GM21526 (cell line): Measurements from ENCODE around the gene NFKBIE.
A peak's percentile ranks its signal among the peaks of the same experiment; 100 is the strongest.

ENCODE experiments used
- ATAC-seq: cut with Tn5 transposase; IDR thresholded peaks from one replicate; pipeline ENCODE4 v1.9.1; 2021; ENCODE audit warnings: moderate library complexity; ENCODE audit not compliant: unreplicated experiment, low FRiP score

The NFKBIE gene

DNA sequence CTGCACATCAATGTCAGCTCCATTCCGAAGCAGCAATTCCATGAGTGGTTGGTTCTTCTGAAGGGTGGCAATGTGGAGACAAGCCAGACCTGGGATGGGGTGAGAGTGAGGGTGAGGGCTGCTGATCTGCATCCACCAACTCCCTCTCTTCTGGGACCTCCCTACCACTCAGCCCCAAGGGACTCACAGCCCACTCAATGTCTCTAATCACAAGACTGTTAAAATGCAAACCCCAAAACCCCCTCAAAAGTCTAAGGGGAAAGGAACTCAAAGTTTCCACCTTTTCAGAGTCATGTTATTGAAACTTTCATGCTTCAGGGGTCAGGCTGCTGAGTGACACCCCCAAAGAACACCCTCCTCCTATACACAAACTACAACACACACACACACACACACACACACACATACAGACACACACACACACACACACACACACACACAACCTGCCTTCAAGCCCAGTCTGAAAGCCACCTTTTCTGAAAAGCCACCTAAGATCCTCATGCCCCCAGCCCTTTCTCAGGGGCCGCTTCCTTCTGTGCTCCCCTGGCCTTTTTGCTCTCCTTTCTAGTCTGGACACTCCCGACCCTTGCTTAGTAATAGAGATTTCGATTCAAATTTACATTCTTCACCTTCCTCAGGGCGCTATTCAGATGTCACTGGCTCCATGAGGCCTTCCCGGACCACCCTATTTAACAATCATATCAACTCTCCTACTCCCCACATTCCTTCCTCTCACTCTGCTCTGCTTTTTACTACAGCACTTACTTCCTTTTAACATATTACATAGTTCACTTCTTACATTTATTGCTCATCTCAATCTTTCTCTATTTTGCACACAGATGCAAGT, 4.7 kb downstream of the NFKBIE start:
- ATAC-seq = no peak

GRCh38 chr6:44260011-44260410, 5.3 kb downstream of the NFKBIE start:
- no peak for ATAC-seq

DNA sequence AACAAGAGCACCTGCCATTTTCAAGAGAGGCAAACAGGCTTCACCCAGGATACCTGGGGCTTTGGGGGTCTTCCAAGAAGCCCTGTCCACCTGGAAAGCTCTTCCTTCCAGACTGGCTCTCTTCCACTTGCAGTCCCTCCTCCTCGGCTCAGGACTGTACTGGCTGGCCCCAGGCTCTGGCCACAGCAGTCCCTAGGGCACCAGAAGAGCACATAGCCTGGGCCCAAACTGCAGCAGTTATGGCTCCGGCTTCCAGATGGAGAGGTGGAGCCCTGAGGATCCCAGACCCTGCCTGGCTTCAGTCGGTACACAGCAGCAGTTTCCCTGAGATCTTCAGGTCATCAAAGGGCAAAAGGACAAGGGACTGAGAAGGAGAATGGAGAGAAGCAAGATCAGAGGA, 6.4 kb downstream of the NFKBIE start:
- ATAC-seq = no peak

DNA sequence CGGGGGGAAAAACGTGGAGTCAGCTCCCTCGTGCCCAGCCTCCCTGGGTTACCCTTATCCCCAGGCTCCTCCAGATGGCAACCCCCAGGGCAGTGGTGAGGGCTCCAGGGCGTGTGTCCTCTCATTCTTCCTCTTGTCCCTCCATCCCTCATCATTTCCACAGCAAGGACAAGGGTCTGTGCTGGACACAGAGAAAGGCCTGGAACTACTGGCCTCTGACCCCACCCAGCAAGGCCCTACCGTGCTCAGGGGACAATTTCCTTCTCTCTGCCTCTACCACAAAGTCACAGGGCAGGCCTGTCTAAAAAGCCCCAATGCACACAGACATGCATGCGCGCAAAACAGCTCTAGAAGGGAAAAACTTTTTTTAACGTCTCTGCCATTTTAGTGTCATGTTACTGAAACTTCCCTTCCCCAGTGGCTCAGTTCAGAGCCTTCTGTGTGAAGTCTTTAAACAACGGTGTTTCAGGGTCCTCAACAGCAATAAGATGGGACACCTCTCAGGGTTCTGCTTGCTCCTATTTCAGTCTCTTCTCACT, 7.0 kb downstream of the NFKBIE start:
- no peak for ATAC-seq

DNA sequence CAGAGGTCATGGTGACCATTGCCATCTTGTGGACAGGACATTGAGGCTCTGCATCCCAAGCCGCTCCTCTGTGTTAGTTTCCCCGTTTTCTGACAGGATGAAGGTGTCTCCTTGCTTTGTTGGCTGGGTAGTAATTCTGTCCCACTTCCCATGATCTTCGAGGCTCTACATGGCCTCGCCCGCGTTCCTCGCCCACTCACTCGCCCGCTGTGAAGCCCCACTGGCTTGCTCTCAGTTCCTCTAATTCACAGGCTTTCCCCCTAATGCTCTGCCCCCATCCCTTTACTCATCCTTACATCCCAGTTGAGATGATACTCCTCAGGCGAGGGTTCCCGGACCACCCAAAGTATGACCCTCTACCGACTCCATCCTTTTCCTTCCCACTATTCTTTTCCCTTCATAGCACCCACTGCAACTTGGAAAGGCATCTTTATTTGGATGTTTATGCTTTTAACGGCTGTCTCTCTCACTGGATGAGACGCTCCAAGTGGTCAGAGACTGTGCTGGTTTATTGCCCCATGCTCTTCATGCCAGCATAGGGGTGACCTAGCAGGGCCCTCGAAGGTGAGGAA, 7.5 kb downstream of the NFKBIE start:
- ATAC-seq = peak; percentile 10

- peak; percentile 34 for ATAC-seq
Observed at GRCh38 chr6:44257025-44257752, 8.2 kb downstream of the NFKBIE start, which contains the start of gene SLC35B2. Gene SLC35B2, minus strand, starts transcription at chr6:44257528. Its CDS starts 118 bp downstream, at chr6:44257410.

DNA sequence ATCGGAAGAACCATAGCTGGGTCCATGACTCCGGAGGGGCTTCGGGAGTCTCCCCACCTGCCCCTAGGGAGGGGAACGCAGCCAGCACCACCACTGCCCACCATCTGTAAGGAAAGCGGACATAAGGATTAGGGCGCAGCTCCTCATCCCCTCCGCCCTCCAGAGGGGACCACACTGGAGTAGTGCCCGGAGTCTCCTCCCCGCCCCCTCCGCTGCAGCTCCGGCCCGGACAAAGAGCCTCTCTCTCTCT, 8.7 kb downstream of the NFKBIE start:
- no peak for ATAC-seq

GRCh38 chr6:44255871-44256774, 9.2 kb downstream of the NFKBIE start:
- ATAC-seq = no peak

- ATAC-seq = no peak
Observed at GRCh38 chr6:44255105-44255808, 10.1 kb downstream of the NFKBIE start.

DNA sequence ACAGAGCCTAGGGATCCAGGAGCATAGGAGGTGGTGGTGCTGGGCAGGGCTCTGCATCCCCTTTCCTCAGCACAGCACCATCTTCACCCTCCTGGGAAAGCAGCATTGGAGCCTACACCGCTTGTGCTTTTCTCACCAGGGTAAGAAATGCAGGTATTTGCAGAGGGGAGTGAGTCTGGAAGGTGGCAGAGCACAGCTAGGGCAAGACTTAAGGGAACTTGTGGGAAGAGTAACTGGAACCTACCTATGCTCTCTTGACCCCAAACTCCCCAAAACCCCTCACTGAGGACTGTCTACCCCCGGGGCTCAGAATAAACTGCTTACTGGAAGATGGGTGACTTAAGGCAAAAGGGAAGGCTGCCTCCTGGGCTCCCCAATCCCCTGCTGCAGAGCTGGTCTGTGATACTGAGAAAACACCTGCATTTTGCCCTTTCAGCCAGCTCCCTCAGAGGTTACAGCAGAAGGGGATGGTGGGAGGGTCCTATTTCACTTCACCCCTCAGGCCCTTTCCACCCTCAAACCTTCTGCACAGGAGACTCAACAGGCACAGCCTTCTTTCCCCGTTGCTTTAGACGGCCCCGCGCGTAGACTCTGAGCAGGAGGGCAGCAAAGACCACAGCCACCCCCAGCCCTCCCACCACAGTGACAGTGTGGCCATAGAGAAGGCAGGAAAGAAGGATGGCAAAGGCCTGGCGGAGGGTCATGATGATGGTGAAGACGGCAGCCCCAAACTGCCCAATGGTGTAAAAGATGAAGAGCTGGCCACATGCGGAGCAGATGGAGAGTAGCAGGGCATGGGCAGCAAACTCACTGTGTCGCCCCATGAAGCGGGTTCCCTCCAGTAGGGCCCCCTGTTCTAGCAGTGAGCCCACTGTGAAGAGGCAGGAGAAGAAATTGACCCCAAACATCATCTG, 10.9 kb downstream of the NFKBIE start:
- no peak for ATAC-seq

DNA sequence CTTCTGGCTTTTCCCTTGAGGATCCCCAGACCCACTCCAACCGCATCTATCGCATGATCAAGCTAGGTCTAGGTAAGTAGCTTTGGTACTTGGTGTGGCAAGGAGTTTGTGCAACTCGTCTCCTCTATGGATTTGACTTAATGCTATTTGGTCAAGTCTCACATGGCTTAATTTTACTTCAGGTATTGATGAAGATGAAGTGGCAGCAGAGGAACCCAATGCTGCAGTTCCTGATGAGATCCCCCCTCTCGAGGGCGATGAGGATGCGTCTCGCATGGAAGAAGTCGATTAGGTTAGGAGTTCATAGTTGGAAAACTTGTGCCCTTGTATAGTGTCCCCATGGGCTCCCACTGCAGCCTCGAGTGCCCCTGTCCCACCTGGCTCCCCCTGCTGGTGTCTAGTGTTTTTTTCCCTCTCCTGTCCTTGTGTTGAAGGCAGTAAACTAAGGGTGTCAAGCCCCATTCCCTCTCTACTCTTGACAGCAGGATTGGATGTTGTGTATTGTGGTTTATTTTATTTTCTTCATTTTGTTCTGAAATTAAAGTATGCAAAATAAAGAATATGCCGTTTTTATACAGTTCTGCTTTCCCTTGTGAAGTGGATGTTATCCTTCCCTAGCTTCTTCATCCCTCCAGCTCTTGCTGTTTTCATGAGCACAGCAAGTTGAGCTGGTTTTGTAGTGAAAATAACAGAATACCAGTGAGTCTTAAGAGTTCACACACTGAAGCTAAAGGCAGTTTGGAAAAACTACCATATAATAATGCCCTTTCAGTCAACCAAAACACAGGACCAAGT, 11.8 kb downstream of the NFKBIE start:
- ATAC-seq = no peak

DNA sequence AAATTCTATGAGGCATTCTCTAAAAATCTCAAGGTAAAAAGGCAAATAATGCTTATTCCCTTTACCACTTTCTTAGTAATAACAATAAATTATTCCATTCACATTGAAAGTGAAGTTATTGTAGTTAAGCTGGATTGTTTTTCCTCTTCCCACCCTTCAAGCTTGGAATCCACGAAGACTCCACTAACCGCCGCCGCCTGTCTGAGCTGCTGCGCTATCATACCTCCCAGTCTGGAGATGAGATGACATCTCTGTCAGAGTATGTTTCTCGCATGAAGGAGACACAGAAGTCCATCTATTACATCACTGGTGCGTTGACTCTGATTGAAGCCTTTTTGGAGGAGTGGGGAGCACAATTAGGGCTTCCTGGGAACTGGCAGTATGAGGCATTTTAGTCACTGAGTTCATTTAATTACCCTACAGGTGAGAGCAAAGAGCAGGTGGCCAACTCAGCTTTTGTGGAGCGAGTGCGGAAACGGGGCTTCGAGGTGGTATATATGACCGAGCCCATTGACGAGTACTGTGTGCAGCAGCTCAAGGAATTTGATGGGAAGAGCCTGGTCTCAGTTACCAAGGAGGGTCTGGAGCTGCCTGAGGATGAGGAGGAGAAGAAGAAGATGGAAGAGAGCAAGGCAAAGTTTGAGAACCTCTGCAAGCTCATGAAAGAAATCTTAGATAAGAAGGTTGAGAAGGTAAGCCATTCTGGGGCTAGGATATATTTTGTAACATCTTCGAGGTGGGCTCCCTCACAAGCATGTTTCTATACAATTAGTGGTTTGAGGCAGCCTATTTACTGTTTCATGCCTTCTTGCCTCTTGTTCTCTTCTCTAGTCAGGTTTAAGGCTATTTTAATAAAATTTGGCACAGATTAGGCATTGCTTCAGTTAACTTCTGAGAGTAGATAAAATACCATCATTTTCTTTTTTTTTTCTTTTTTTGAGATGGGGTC, 13.5 kb downstream of the NFKBIE start:
- no peak for ATAC-seq

DNA sequence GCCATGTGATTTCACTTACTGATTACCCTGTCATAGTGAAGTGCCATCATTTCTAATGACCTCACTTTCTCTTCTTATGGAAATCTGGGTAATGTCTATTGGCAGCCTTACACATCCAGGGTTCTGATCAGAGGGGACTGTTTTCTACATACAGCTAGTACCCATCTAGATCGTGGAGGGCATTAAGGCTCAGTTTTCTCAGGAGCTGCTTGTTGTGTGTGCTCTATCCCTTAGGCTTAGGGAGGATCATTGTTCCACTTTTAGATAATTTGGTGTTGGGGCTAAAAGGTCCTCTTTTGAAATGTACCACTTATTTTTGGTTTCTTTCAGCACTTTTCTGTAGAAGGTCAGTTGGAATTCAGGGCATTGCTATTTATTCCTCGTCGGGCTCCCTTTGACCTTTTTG, 14.6 kb downstream of the NFKBIE start:
- ATAC-seq = no peak

DNA sequence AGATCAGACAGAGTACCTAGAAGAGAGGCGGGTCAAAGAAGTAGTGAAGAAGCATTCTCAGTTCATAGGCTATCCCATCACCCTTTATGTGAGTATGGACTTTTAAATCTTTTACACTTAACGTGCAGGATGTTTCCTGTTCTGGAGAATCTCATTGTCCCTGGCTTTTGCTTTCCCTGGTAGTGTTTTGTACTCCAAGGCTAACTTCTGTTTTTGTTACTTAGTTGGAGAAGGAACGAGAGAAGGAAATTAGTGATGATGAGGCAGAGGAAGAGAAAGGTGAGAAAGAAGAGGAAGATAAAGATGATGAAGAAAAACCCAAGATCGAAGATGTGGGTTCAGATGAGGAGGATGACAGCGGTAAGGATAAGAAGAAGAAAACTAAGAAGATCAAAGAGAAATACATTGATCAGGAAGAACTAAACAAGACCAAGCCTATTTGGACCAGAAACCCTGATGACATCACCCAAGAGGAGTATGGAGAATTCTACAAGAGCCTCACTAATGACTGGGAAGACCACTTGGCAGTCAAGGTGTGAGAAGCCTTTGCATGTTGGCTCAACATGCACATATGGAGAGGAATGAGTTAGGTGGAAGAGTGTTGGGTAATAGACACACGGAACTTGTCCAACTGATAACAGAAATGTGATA, 15.2 kb downstream of the NFKBIE start:
- ATAC-seq = no peak

DNA sequence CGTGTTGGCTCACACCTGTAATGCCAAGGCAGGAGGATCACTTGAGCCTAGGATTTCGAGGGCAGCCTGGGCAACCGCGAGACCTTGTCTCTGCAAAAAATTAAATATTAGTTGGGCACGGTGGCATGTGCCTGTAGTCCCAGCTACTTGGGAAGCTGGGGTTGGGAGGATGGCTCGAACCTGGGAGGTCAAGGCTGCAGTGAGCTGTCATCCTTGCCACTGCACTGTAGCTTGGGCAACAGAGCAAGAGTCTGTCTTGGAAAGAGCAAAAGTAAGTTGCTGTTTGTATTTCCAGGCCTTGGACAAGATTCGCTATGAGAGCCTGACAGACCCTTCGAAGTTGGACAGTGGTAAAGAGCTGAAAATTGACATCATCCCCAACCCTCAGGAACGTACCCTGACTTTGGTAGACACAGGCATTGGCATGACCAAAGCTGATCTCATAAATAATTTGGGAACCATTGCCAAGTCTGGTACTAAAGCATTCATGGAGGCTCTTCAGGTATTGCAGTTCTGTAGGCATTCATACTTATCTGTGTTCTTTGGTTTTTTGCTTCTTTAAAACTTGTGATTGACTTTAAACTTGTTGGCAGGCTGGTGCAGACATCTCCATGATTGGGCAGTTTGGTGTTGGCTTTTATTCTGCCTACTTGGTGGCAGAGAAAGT, 16.1 kb downstream of the NFKBIE start:
- ATAC-seq = no peak

GRCh38 chr6:44248579-44248978, 16.8 kb downstream of the NFKBIE start:
- ATAC-seq = no peak
